ENCODE data around the gene CACNG7. TPM values are rescaled to one million over a fixed set of nuclear protein-coding genes. Genes with fewer than 3 reads are reported as not detected.

CACNG7 gene
- total RNA-seq, 2 experiments from 2014 or later = not detected

DNA sequence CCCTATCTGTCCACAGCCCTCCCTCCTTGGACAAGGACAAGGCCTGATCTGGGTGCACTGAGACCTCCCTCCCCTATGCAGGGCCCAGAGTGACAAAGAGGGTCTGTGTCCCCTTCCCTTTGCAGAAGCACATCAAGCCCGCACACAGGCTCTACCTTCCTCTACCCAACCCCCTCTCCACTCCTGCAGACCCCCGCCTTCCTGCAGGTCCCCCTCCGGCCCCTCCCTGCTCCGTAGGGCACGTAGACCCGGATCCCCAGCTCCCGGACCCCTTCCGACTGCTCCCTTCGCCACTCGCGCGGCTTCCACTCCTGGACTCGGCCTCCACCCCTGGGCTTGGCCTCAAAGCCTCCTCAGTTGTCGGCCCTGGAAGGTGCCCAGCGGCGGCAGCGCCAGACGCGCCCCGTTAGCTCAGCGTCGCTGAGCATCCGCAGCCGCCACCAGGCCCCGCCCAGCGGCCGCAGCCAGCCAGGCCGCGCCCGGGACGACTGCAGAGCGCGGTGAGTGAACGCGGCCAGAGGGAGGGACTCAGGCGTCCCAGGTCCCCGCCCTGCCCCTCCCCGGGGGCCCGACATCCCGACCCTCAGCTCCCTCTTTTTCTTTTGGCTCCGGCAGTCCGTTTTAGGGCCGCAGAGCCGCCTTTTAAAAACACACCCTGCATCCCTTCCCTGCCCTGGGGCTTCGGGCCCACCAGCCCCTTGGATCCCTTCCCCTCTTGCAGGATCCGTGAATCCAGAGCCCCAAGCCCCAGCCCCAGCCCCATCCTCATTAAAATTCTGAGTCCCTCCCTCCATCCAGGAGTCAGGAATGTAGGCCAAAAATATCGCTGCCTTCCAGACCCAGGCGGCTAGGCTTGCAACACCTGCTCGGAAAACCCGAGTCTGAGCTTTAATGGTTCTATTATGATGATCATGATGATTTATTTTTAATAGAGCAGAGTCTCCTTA is 42.9 kb upstream of the CACNG7 start:
- no peak for TF ChIP-seq EZH2phosphoT487 (IDR thresholded peaks at IDR 0.05; ENCODE audit: borderline replicate concordance, low read depth, low read length)
- TF ChIP-seq, protein P1, sequence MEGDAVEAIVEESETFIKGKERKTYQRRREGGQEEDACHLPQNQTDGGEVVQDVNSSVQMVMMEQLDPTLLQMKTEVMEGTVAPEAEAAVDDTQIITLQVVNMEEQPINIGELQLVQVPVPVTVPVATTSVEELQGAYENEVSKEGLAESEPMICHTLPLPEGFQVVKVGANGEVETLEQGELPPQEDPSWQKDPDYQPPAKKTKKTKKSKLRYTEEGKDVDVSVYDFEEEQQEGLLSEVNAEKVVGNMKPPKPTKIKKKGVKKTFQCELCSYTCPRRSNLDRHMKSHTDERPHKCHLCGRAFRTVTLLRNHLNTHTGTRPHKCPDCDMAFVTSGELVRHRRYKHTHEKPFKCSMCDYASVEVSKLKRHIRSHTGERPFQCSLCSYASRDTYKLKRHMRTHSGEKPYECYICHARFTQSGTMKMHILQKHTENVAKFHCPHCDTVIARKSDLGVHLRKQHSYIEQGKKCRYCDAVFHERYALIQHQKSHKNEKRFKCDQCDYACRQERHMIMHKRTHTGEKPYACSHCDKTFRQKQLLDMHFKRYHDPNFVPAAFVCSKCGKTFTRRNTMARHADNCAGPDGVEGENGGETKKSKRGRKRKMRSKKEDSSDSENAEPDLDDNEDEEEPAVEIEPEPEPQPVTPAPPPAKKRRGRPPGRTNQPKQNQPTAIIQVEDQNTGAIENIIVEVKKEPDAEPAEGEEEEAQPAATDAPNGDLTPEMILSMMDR (conservative IDR thresholded peaks at IDR 0.05; ENCODE audit: low read length) = no peak
- CTCF ChIA-PET (ENCODE audit: unreplicated experiment) = no interaction called here
- Histone ChIP-seq H3K79me2 (ENCODE audit: insufficient read depth, low read depth, low read length) (no peaks in the 10 kb centered on the region), H3K4me3 (ENCODE audit: low read depth, low read length, poor library complexity, severe bottlenecking) (no peak overlapping the region), H3K4me1 (ENCODE audit: insufficient read depth, low read length, poor library complexity, severe bottlenecking) (peaks cover 22% of the 10 kb centered on the region), H2AFZ (ENCODE audit: low read length) (no peak overlapping the region), H3K9me3 (ENCODE audit: low read length) (no peaks in the 10 kb centered on the region), H4K20me1 (ENCODE audit: insufficient read depth, low read length) (no peaks in the 10 kb centered on the region), H3K9me2 (ENCODE audit: insufficient read depth, low read length) (no peaks in the 10 kb centered on the region), H3K4me2 (ENCODE audit: low read length) (peak overlapping the region; percentile 79; the same call in 1 of the 2 replicates), H3K27ac (ENCODE audit: low read depth, low read length, poor library complexity, severe bottlenecking) (no peak overlapping the region), H3K36me3 (ENCODE audit: insufficient read depth, low read length) (no peaks in the 10 kb centered on the region)
- no TSS peak for BruUV-seq (replicated peaks)
- POLR2A ChIA-PET = no interaction called here
- no peak for DNase-seq (ENCODE audit: low spot score)
- intact Hi-C loops (cut with micrococcal nuclease; ENCODE audit: unreplicated experiment) = no loop called here

DNA sequence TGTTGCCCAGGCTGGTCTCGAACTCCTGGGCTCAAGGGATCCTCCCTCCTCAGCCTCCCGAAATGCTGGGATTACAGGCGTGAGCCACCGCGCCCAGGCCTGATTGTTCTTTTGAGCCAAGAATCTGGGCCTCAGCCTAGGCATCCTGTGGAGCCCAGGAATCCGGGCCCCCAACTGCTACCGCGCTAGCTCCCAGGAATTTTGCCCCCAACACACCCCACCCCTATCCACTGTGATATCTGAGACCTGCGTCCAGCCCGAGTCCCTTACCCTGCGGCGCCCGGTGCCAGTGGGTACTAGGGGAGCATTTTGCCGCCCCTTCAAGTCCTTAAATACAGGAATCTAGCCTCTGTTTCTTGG is 42.2 kb upstream of the CACNG7 start:
- intact Hi-C loops (cut with micrococcal nuclease; ENCODE audit: unreplicated experiment) = no loop called here
- Histone ChIP-seq H3K4me3 (ENCODE audit: low read depth, low read length, poor library complexity, severe bottlenecking) (peak overlapping the region; percentile 64), H4K20me1 (ENCODE audit: insufficient read depth, low read length) (no peaks in the 10 kb centered on the region), H3K4me2 (ENCODE audit: low read length) (peak overlapping the region; percentile 79), H2AFZ (ENCODE audit: low read length) (peak overlapping the region; percentile 86), H3K27ac (ENCODE audit: low read depth, low read length, poor library complexity, severe bottlenecking) (no peak overlapping the region), H3K9me3 (ENCODE audit: low read length) (no peaks in the 10 kb centered on the region), H3K36me3 (ENCODE audit: insufficient read depth, low read length) (no peaks in the 10 kb centered on the region), H3K4me1 (ENCODE audit: insufficient read depth, low read length, poor library complexity, severe bottlenecking) (peaks cover 22% of the 10 kb centered on the region), H3K9me2 (ENCODE audit: insufficient read depth, low read length) (no peaks in the 10 kb centered on the region), H3K79me2 (ENCODE audit: insufficient read depth, low read depth, low read length) (no peaks in the 10 kb centered on the region)
- POLR2A ChIA-PET = no interaction called here
- CTCF ChIA-PET (ENCODE audit: unreplicated experiment) = no interaction called here
- DNase-seq (ENCODE audit: low spot score) = no peak
- BruUV-seq (replicated peaks) = no TSS peak
- no peak for TF ChIP-seq EZH2phosphoT487 (IDR thresholded peaks at IDR 0.05; ENCODE audit: borderline replicate concordance, low read depth, low read length)
- TF ChIP-seq, protein P1 (conservative IDR thresholded peaks at IDR 0.05; ENCODE audit: low read length) = no peak

Measured in OCI-LY7 (cell line).